ENCODE measurements around the gene OGN.

OGN gene

DNA sequence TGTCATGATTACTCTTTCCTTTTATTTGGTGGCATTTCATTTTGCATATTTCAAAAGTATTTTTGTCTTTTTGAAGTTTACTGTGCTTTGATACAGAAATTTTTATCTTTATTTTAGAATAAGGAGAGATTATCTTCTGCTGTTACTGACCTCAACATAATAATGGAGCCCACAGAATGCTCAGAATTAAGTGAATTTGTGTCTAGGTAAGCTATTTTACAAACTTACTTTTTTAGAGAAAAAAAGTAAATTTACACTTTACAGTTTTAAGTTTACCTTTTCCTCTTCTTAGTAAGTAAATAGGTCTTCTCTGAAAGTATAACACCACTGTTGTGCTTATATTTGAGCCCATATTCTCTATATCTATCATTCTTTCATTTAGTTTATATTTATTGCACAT lies 58.8 kb downstream of the OGN start:
- DNase-seq (ENCODE audit: low read depth), result no peak

DNA sequence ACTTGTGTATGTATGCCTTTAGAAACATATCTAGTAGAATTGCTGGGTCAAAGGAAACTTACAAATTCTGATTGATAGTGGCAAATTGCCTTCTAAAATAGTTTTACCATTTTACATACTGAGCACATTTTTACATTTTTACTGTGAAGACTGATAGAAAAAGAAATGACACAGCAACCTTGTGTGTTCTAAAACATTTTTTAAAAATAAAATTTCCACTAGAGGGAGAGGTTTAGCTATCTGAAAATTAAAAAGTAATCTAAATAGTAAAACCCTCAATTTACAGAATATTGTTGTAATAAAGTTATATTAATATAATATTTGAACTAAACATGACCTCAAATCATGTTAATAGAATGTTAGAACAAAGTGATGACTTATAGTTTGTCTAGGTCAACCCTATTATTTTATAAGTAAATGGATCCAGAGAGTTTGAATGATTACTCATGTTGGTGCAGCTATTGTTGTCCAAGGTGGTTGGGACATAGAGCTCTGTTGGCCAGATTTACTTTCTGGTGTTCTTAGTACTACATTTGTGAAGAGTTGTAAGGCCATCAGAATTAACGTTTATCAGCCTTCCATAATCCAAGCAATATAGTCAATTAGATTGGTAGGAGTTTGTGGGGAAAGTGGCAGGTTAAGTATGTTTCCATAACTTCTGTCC lies 61.4 kb downstream of the OGN start:
- DNase-seq (ENCODE audit: low read depth), result no peak

DNA sequence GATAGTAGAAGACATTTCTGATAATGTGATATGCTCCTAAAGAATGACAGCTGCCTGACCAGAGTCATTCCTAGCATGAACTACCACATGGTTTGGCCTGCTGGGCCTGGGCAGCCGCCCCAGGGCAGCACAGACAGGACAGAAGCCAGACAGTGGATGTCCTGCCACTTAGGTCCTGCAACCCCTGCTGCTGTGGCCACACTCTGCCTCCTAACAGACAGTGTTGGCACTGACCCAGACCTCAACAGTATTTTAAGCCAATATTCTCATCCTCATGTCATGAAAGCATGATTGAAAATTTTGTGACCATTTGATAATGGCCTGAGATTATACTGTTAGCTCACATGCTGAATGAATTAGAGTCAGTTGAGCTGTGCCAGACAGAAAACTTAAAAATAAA lies 62.8 kb downstream of the OGN start:
- no peak for DNase-seq (ENCODE audit: low read depth)

DNA sequence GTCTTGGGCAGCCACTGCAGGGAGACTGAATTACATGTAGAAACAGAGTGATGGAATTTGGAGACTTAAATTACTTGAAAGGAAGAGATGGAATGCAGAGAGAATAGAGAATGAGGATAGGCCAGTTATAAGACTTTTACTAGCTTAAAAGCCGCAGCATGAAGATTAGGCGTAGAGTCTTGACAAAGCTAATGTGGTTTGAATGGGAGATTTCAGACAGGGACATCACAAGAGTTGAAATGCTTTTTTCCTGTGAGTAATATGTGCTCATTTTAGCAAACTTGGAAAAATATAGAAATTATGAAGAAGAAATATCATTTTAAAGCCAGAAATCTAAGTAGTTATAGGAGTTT lies 71.1 kb downstream of the OGN start:
- no peak for DNase-seq (ENCODE audit: low read depth)
